HG02885 (cell line): ENCODE data around the gene SOCS1.

Experiments
- ATAC-seq: cut with Tn5 transposase; IDR thresholded peaks from one replicate; pipeline ENCODE4 v1.9.1; 2021; ENCODE audit warnings: mild to moderate bottlenecking; ENCODE audit not compliant: unreplicated experiment, poor library complexity

The SOCS1 gene

GRCh38 chr16:11210260-11210659 lies 45.7 kb downstream of the SOCS1 start:
- no peak for ATAC-seq

DNA sequence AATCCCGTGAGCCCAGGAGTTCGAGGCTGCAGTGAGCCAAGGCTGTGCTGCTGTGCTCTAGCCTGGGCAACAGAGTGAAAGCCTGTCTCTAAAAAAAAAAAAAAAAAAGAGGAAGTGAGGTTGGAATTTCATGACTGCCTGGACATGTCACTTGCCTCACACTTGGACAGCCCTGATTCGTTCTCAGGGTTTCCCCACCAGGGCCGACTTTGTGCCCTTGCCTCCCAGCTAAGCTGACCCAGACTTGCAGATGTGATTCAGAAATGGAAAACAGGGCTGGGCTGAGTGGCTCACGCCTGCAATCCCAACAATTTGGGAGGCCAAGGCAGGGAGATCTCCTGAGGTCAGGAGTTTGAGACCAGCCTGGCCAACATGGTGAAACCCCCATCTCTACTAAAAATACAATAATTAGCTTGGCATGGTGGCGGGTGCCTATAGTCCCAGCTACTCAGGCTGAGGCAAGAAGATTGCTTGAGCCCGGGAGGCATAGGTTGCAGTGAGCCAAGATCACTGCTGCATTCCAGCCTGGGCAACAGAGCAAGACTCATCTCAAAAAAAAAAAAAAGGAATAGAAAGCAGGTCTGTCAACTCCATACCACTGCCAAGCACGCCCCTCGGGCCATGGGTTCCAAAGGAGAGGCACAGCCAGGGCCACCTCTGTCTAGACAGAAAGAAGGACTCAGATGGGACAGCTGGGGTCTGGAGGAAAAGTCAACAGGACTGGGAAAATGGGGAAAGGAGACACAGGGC lies 46.9 kb downstream of the SOCS1 start:
- ATAC-seq = no peak

DNA sequence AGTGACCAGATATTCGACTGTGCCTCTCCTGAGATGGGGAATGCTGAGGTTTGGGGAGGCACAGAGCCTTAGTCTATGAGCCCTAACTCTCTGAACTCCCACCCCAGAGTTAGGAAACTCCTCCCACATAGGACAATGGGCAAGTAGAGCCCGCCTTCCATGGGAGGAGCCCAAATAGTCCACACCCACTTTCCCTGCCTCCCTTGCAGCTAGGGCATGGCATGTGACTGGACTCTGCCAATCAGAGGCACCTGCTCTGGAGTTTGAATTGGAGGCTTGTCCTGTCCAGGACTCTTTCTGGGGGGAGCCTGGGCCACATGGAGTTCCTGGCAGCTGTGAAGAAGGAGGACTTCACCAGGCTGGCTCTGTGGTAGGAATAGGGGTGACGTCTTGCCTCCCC lies 48.4 kb downstream of the SOCS1 start:
- ATAC-seq = no peak

DNA sequence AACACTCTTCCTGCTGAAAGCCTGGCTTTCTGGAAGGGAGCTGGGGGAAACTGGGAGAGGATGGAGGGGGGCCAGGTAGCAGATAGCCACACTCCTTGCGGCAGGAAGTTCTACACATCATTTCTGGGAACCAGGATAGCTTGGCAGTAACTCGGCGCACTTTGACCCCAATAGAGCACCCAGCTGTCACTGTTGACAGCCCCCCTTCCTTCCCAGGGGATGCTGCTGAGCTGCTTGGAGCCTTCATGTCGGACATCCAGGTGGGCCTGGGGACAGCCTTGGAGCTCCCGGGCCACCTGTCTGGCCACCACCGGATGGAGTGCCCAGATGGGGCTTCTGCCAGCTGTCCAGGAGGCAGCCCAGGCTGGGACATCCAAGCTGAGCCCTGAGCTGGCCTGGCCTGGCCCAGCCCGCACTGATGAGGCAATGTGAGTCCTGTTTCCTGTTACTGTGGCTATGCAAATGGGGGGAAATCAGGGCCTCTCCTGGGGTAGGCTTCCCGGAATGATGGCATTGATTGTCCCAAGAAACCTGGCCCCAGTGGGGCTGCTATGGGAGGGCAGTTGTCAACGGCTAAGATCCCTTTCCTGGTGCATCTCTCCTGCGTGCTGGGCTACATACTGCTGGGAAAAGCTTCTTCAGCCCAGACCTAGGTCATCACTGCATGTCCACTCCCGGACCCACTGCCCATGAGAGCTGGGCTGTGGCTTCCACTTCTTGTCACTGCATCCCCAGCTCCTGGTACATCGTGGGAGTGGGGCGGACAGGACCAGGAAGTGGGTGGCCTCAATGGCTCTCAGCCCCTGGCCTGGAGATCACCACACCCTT lies 50.0 kb downstream of the SOCS1 start:
- ATAC-seq = peak; percentile 38

GRCh38 chr16:11205065-11205699 lies 50.8 kb downstream of the SOCS1 start:
- no peak for ATAC-seq

DNA sequence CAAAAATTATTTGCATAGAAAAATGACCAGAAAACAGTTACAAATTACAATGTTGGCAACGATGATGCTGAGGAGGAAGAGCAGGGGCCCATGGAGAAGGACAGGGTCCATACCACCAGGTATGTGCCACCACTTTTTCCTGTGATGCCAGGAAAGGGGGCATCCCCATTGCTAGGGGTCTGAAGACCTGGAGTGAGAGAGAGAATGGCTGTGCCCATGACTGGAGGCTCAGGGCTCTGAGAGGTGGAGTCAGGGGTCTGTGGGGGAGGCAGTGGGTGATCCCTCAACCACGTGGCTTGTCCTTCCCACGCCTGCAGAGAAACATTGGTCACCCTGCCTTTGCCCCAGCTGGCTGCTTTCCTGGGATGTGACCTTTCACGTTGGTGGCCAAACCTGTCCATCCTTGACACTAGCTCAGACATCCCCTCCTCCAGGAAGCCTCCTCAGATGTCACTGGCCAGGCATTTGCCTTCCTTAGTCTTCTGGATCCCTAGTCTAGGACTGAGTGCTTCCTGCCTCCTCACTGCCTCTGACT lies 51.4 kb downstream of the SOCS1 start:
- no peak for ATAC-seq
